Mesothelial cell of epicardium (in vitro differentiated cells): ENCODE results near the gene ATXN7L3. TPM values are rescaled to one million over a fixed set of nuclear protein-coding genes. Genes with fewer than 3 reads are reported as not detected.

Experiments
- DNase-seq, 2 experiments: peaks; one replicate each; pipeline ENCODE4 v3.0.0; 2021; ENCODE audit warnings: low spot score in 2 of 2; ENCODE audit not compliant: unreplicated experiment in 2 of 2
- H3K27ac Mint-ChIP-seq: 2 replicates; pipeline ENCODE4 v1.8.0; 2021; ENCODE audit warnings: mixed read lengths
- H3K27me3 Mint-ChIP-seq: 2 replicates; pipeline ENCODE4 v1.8.0; 2021; ENCODE audit warnings: low read depth, mixed read lengths
- H3K36me3 Mint-ChIP-seq: 2 replicates; pipeline ENCODE4 v1.8.0; 2021; ENCODE audit warnings: mixed read lengths
- H3K4me1 Mint-ChIP-seq: 2 replicates; pipeline ENCODE4 v1.8.0; 2021; ENCODE audit warnings: mixed read lengths
- H3K4me3 Mint-ChIP-seq: 2 replicates; pipeline ENCODE4 v1.8.0; 2021; ENCODE audit warnings: mild to moderate bottlenecking, moderate library complexity, mixed read lengths
- H3K9me3 Mint-ChIP-seq: 2 replicates; pipeline ENCODE4 v1.8.0; 2021; ENCODE audit warnings: mixed read lengths
- CTCF ChIP-seq: fragments of 200-600 bp; sonication (generic); IDR thresholded peaks from one replicate; pipeline ENCODE4 v1.5.0; 2021; ENCODE audit warnings: antibody characterized with exemption; ENCODE audit not compliant: unreplicated experiment
- total RNA-seq: library from RNA; stranded (reverse); gene quantifications from 3 replicates; pipeline ENCODE4 v1.2.1, GENCODE V29; 2021

ATXN7L3 gene
- total RNA-seq, 1 donor from 2014 or later: 137 TPM

GRCh38 chr17:44178133-44178532 lies 21.6 kb downstream of the ATXN7L3 start:
- H3K27ac Mint-ChIP-seq: no peak overlapping the region
- H3K36me3 Mint-ChIP-seq: peaks cover 26% of the 10 kb centered on the region
- no peaks in the 10 kb centered on the region for H3K9me3 Mint-ChIP-seq
- no peaks in the 10 kb centered on the region for H3K27me3 Mint-ChIP-seq
- DNase-seq: no peak
- TF ChIP-seq CTCF: no peak
- H3K4me1 Mint-ChIP-seq: no peaks in the 10 kb centered on the region
- H3K4me3 Mint-ChIP-seq: no peak overlapping the region

GRCh38 chr17:44177640-44178039 lies 22.0 kb downstream of the ATXN7L3 start:
- no peaks in the 10 kb centered on the region for H3K9me3 Mint-ChIP-seq
- H3K27ac Mint-ChIP-seq: no peak overlapping the region
- no peak for TF ChIP-seq CTCF
- no peaks in the 10 kb centered on the region for H3K4me1 Mint-ChIP-seq
- H3K27me3 Mint-ChIP-seq: no peaks in the 10 kb centered on the region
- H3K36me3 Mint-ChIP-seq: peaks cover 26% of the 10 kb centered on the region
- DNase-seq: no peak
- H3K4me3 Mint-ChIP-seq: no peak overlapping the region

- DNase-seq: no peak
- TF ChIP-seq CTCF: no peak
- Mint-ChIP-seq H3K27me3 (no peaks in the 10 kb centered on the region), H3K4me1 (no peaks in the 10 kb centered on the region), H3K36me3 (peaks cover 22% of the 10 kb centered on the region), H3K27ac (no peak overlapping the region), H3K9me3 (no peaks in the 10 kb centered on the region), H3K4me3 (no peak overlapping the region)
Measured at GRCh38 chr17:44176671-44177501, 22.8 kb downstream of the ATXN7L3 start.

GRCh38 chr17:44176257-44176656 lies 23.4 kb downstream of the ATXN7L3 start:
- Mint-ChIP-seq H3K9me3 (no peaks in the 10 kb centered on the region), H3K27me3 (no peaks in the 10 kb centered on the region), H3K4me1 (no peaks in the 10 kb centered on the region), H3K36me3 (peaks cover 18% of the 10 kb centered on the region), H3K27ac (no peak overlapping the region), H3K4me3 (no peak overlapping the region)
- no peak for DNase-seq
- no peak for TF ChIP-seq CTCF

- H3K4me1 Mint-ChIP-seq: peaks cover 5% of the 10 kb centered on the region
- no peak for TF ChIP-seq CTCF
- H3K9me3 Mint-ChIP-seq: no peaks in the 10 kb centered on the region
- no peak overlapping the region for H3K27ac Mint-ChIP-seq
- peaks cover 18% of the 10 kb centered on the region for H3K36me3 Mint-ChIP-seq
- DNase-seq: no peak
- H3K27me3 Mint-ChIP-seq: no peaks in the 10 kb centered on the region
- H3K4me3 Mint-ChIP-seq: no peak overlapping the region
Measured at GRCh38 chr17:44174427-44174826, 25.3 kb downstream of the ATXN7L3 start.
